Right renal cortex interstitium (tissue), 3 donors: Measurements from ENCODE around the gene HMOX1. TPM values are rescaled to one million over a fixed set of nuclear protein-coding genes. Genes with fewer than 3 reads are reported as not detected.
"Not testable (repeated sequence)": the region's sequence is repeated elsewhere in the genome, so short reads cannot be mapped to it uniquely, and the experiment has no call there.

Source experiments
- DNase-seq, 3 donors: peaks; one replicate each; pipeline ENCODE4 v3.0.0-alpha.2; 2013; ENCODE audit warnings: low read depth in 3 of 3, low spot score in 2 of 3
- polyA plus RNA-seq, 3 donors: library from polyadenylated mRNA; unstranded; fragments of 120-200 nt; gene quantifications; one replicate each; pipeline ENCODE4 v1.2.1, GENCODE V29; 2013; ENCODE audit not compliant: insufficient read length in 3 of 3

HMOX1 gene
- polyA plus RNA-seq, 3 donors, result 34.4 to 43.7 (median 38.1) TPM

GRCh38 chr22:35378621-35379020 is 2.3 kb upstream of the HMOX1 start:
- no peak for DNase-seq

- no peak for DNase-seq
Measured at GRCh38 chr22:35379146-35379993, 1.5 kb upstream of the HMOX1 start.

- no peak for DNase-seq
Measured at GRCh38 chr22:35380013-35380412, 883 bp upstream of the HMOX1 start.

- no peak for DNase-seq
Measured at GRCh38 chr22:35381424-35382009, 621 bp downstream of the HMOX1 start.

GRCh38 chr22:35383679-35384071 is 2.8 kb downstream of the HMOX1 start:
- no peak for DNase-seq

- DNase-seq, result no peak
Measured at GRCh38 chr22:35384527-35384926, 3.6 kb downstream of the HMOX1 start.

- no peak for DNase-seq
Measured at GRCh38 chr22:35384975-35385588, 4.2 kb downstream of the HMOX1 start.

- DNase-seq, result no peak
Measured at GRCh38 chr22:35386670-35387288, 5.9 kb downstream of the HMOX1 start.

GRCh38 chr22:35390933-35391332 is 10.0 kb downstream of the HMOX1 start:
- no peak for DNase-seq

GRCh38 chr22:35392357-35392756 is 11.5 kb downstream of the HMOX1 start:
- no peak for DNase-seq

GRCh38 chr22:35393116-35394010 is 12.5 kb downstream of the HMOX1 start:
- no peak for DNase-seq

GRCh38 chr22:35394011-35394312 is 13.1 kb downstream of the HMOX1 start:
- no peak for DNase-seq

- DNase-seq, result no peak
Measured at GRCh38 chr22:35394810-35395563, 14.1 kb downstream of the HMOX1 start.

- not testable (repeated sequence) for DNase-seq
Measured at GRCh38 chr22:35396622-35397021, 15.7 kb downstream of the HMOX1 start.

- peak in 1 of 3 donors; percentile 63 for DNase-seq
Measured at GRCh38 chr22:35397095-35397904, 16.4 kb downstream of the HMOX1 start.

- DNase-seq, result no peak
Measured at GRCh38 chr22:35398591-35398973, 17.7 kb downstream of the HMOX1 start.

- no peak for DNase-seq
Measured at GRCh38 chr22:35399114-35399677, 18.3 kb downstream of the HMOX1 start.

- peak; percentile 91 to 96 (median 95) for DNase-seq
Measured at GRCh38 chr22:35399678-35400500, 19.0 kb downstream of the HMOX1 start, which contains the start of gene MCM5. Gene MCM5, plus strand, starts transcription at chr22:35400140. Its CDS starts 299 bp downstream, at chr22:35400439.
